Mucosa of rectum (tissue), 2 donors: ENCODE measurements around the gene CAMK2B.
"Not testable (repeated sequence)": the region's sequence is repeated elsewhere in the genome, so short reads cannot be mapped to it uniquely, and the experiment has no call there.

Experiments used
- H3K27ac ChIP-seq, 2 donors: one replicate each; pipeline ENCODE4 v1.7.0; 2013; ENCODE audit warnings: inconsistent platforms in 2 of 2, low read depth in 2 of 2, low read length in 2 of 2
- H3K27me3 ChIP-seq, 2 donors: one replicate each; pipeline ENCODE4 v1.7.0; 2013; ENCODE audit warnings: low read length in 2 of 2; ENCODE audit not compliant: control insufficient read depth in 2 of 2, insufficient read depth in 2 of 2
- H3K36me3 ChIP-seq, 2 donors: one replicate each; pipeline ENCODE4 v1.7.0; 2013; ENCODE audit warnings: low read length in 2 of 2; ENCODE audit not compliant: control insufficient read depth in 2 of 2, insufficient read depth in 2 of 2
- H3K4me1 ChIP-seq, 2 donors: one replicate each; pipeline ENCODE4 v1.7.0; 2013; ENCODE audit warnings: low read length in 2 of 2, mild to moderate bottlenecking in 1 of 2; ENCODE audit not compliant: control insufficient read depth in 2 of 2, insufficient read depth in 2 of 2
- H3K4me3 ChIP-seq, 2 donors: one replicate each; pipeline ENCODE4 v1.7.0; 2013; ENCODE audit warnings: low read length in 2 of 2
- H3K9ac ChIP-seq, 2 donors: one replicate each; pipeline ENCODE4 v1.7.0; 2013; ENCODE audit warnings: low read length in 2 of 2, low read depth in 1 of 2, mild to moderate bottlenecking in 1 of 2
- H3K9me3 ChIP-seq, 2 donors: one replicate each; pipeline ENCODE4 v1.7.0; 2013; ENCODE audit warnings: low read length in 2 of 2; ENCODE audit not compliant: control insufficient read depth in 2 of 2
- donor health status: healthy.
- donor health status: Normal muscosa, but diverticular disease.

Gene CAMK2B

DNA sequence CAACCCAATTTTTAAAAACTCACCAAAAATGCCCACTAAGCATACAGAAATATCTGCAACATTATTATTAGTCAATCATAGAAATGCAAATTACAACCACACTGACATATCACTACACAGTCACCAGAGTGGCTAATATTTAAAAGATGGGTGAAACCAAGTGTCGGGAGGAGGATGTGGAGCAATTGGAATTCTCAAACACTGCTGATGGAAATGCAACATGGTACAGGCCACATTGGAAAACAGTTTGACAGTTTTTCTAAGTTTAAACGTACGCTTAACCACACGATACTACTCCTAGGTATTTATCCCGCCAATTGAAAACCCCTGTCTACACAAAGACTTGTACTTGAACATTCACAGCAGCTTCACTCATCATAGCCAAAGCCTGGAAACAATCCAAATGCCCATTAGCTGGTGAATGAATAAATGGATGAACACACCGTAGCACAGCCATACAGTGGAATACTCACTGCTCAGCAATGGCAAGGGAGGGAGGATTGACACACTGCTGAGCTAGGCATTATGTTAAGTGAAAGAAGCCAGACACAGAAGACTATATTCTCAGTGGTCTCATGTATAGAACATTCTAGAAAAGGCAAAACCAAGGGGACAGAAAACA lies 152.5 kb downstream of the CAMK2B start:
- no peak overlapping the region for H3K4me3 ChIP-seq
- H3K9ac ChIP-seq, result no peak overlapping the region
- no peaks in the 10 kb centered on the region for H3K9me3 ChIP-seq
- H3K27ac ChIP-seq, result no peak overlapping the region
- H3K27me3 ChIP-seq, result no peaks in the 10 kb centered on the region
- no peaks in the 10 kb centered on the region for H3K4me1 ChIP-seq
- no peaks in the 10 kb centered on the region for H3K36me3 ChIP-seq

DNA sequence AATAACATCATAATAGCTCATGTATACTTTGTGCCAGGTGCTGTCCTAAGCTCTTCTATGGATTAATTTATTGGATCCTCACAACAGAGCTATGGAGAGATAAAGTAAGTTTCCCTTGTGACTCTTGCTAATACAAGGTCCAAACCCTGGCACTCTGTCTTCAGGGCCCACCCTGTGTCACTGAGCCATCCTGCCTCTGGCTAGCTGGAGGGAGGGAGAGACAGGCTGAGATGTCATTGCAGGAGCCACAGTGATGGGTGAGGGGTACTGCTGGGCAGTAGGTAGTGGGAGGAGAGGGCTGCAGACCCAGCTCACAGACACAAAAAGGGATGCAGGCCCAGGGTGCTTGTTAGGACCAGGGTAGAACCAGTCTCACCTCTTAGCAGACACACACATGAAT lies 153.0 kb downstream of the CAMK2B start:
- Histone ChIP-seq H3K9me3 (no peaks in the 10 kb centered on the region), H3K27ac (no peak overlapping the region), H3K36me3 (no peaks in the 10 kb centered on the region), H3K4me3 (no peak overlapping the region), H3K9ac (no peak overlapping the region), H3K4me1 (no peaks in the 10 kb centered on the region), H3K27me3 (no peaks in the 10 kb centered on the region)

DNA sequence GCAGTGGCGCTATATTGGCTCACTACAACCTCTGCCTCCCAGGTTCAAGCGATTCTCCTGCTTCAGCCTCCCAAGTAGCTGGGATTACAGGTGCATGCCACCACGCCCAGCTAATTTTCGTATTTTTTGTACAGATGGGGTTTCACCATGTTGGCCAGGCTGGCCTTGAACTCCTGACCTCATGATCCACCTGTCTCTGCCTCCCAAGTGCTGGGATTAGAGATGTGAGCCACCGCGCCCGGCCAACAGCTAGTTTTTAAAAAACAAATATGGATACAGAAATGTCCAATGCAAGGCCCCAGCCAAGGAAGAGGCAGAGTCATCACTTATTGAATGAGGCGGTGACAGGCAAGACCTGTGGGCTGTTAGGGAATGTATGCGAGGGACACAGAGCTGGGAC lies 153.5 kb downstream of the CAMK2B start:
- not testable (repeated sequence) for H3K9ac ChIP-seq, H3K4me1 ChIP-seq, H3K27me3 ChIP-seq, H3K27ac ChIP-seq, H3K9me3 ChIP-seq, H3K36me3 ChIP-seq, H3K4me3 ChIP-seq

DNA sequence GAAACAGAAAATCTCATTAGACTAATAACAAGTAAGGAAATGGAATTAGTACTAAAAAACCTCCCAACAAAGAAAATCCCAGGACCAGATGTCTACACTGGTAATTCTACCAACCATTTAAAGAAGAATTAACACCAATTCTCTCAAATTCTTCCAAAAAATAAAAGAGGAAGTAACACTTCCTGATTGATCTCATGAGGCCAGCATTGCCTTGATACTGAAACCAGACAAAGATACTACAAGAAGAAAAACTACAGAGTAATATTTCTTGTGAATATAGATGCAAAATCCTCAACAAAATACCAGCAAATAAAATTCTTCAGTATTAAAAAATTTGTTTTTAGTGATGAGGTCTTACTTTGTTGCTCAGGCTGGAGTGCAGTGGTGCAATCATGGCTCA lies 157.5 kb downstream of the CAMK2B start:
- H3K4me3 ChIP-seq, result no peak overlapping the region
- no peak overlapping the region for H3K27ac ChIP-seq
- no peaks in the 10 kb centered on the region for H3K4me1 ChIP-seq
- no peaks in the 10 kb centered on the region for H3K36me3 ChIP-seq
- H3K27me3 ChIP-seq, result no peaks in the 10 kb centered on the region
- H3K9ac ChIP-seq, result no peak overlapping the region
- no peaks in the 10 kb centered on the region for H3K9me3 ChIP-seq
